ENCODE data around the gene SNHG17. TPM values are rescaled to one million over a fixed set of nuclear protein-coding genes. Genes with fewer than 3 reads are reported as not detected.

Gene SNHG17
- total and polyA plus RNA-seq, 9 of the 15 experiments (the other 6 are each of a cell fraction or from before 2014, with no cell fraction given), result 29.8 to 106 (median 57.7) TPM

GRCh38 chr20:38447251-38447661 lies 12.1 kb upstream of the SNHG17 start:
- peak overlapping the region; percentile 92 for H2AFZ ChIP-seq (ENCODE audit: low read depth, low read length)
- WGBS (ENCODE audit: insufficient coverage, low coverage, missing lambda C conversion rate), result 3% methylated on average over 12 of the region's 12 CpGs
- peaks cover 24% of the 10 kb centered on the region for H3K79me2 ChIP-seq (ENCODE audit: control insufficient read depth, insufficient read depth, low read length)
- H4K20me1 ChIP-seq (replicated peaks; ENCODE audit: control insufficient read depth, insufficient read depth, low read length), result no peaks in the 10 kb centered on the region
- no peaks in the 10 kb centered on the region for H3K9me3 ChIP-seq (replicated peaks; ENCODE audit: control insufficient read depth, insufficient read depth, low read depth, low read length)
- ChIA-PET POLR2A (interaction anchor here (0.7 to 5.8 kb wide), 12 partner anchors 9 to 515 kb away, joined by 3 to 130 read pairs (median 4); partner anchors contain the start of genes DHX35, RALGAPB and SNHG17), CTCF (ENCODE audit: low intra/inter-chr PET ratio) (interaction anchor here (3.9 kb wide), 1 partner anchor 12 kb away, joined by 72 read pairs; the partner anchor contains the start of gene SNHG17)
- H3K4me1 ChIP-seq (replicated peaks in 1 of 2; ENCODE audit: control insufficient read depth in 2 of 2, insufficient read depth in 2 of 2, low read length in 2 of 2), result peaks cover 20 to 29% of the 10 kb centered on the region in 2 experiments
- no peaks in the 10 kb centered on the region for H3K9me1 ChIP-seq (ENCODE audit: control insufficient read depth, insufficient read depth, low read length)
- FAIRE-seq (no peak), ATAC-seq (peak; percentile 44), DNase-seq (ENCODE audit: extremely low read depth in 1 of 4, low spot score in 3 of 4) (peak in 1 of 4 experiments; percentile 36)
- H3K9ac ChIP-seq (ENCODE audit: insufficient read depth in 1 of 2, low read depth in 2 of 2, low read length in 2 of 2), result peak overlapping the region; percentile 98 to 99
- BruUV-seq (replicated peaks), result no TSS peak
- H3K4me3 ChIP-seq, result peak overlapping the region; percentile 98
- no peak for TF ChIP-seq ZSCAN29 (IDR thresholded peaks at IDR 0.05)
- TF ChIP-seq FOXP4 (CRISPR knock-in tag; IDR thresholded peaks at IDR 0.05; ENCODE audit: borderline replicate concordance), result no peak
- no peak for TF ChIP-seq KDM2B (CRISPR knock-in tag; IDR thresholded peaks at IDR 0.05)
- TF ChIP-seq GATAD2B (IDR thresholded peaks at IDR 0.05; ENCODE audit: borderline replicate concordance), result no peak
- no peak for TF ChIP-seq SAFB2 (IDR thresholded peaks at IDR 0.05; ENCODE audit: borderline replicate concordance, low read depth, low read length, severe bottlenecking)
- peak; percentile 65; the same call in 1 of the 2 replicates for TF ChIP-seq ZNF165 (CRISPR knock-in tag; IDR thresholded peaks at IDR 0.05; ENCODE audit: borderline replicate concordance)
- no peak for TF ChIP-seq RAD21 (CRISPR knock-in tag; conservative IDR thresholded peaks at IDR 0.05 in 1 of 2, IDR thresholded peaks at IDR 0.05 in 1 of 2)
- TF ChIP-seq YY1 (IDR thresholded peaks at IDR 0.05; ENCODE audit: borderline replicate concordance in 1 of 3, control insufficient read depth in 1 of 3, extremely low read depth in 1 of 3, insufficient read depth in 3 of 3, insufficient read length in 1 of 3, insufficient replicate concordance in 2 of 3, low read depth in 1 of 3, low read length in 2 of 3), result peak in 1 of 3 experiments; percentile 81
- no peak for TF ChIP-seq ZNF785 (CRISPR knock-in tag; IDR thresholded peaks at IDR 0.05)
- peak overlapping the region; percentile 96 for H3K4me2 ChIP-seq (ENCODE audit: insufficient read depth, low read length)
- no peaks in the 10 kb centered on the region for H3K27me3 ChIP-seq (ENCODE audit: control insufficient read depth in 2 of 2, insufficient read depth in 2 of 2, low read length in 2 of 2)
- in situ Hi-C loops (cut with MboI) (no loop called here), intact Hi-C loops (cut with micrococcal nuclease) (no loop called here)
- H3K36me3 ChIP-seq (ENCODE audit: control insufficient read depth, insufficient read depth, low read length), result peaks cover 33% of the 10 kb centered on the region
- peak overlapping the region; percentile 92 for H3K27ac ChIP-seq (ENCODE audit: extremely low read depth, low read depth, low read length)

Measured in K562 (cell line).